ENCODE measurements around the gene GAREM1. TPM values are rescaled to one million over a fixed set of nuclear protein-coding genes. Genes with fewer than 3 reads are reported as not detected.

GAREM1 gene
- total and polyA plus RNA-seq, 4 donors = 1.5 to 7.5 (median 2.0) TPM

GRCh38 chr18:32437100-32437834, 33.4 kb downstream of the GAREM1 start:
- Histone ChIP-seq H3K27ac (ENCODE audit: low read depth in 1 of 2, low read length in 2 of 2) (peak overlapping the region in 1 of 2 donors; percentile 6), H3K4me1 (ENCODE audit: control insufficient read depth in 4 of 4, insufficient read depth in 4 of 4, low read length in 3 of 4) (peaks cover 3 to 41% (median 17%) of the 10 kb centered on the region in 4 donors), H3K4me3 (ENCODE audit: low read depth in 1 of 3, low read length in 3 of 3) (no peak overlapping the region), H3K9ac (ENCODE audit: low read depth in 1 of 2, low read length in 2 of 2) (no peak overlapping the region), H3K9me3 (ENCODE audit: control insufficient read depth in 4 of 4, low read length in 3 of 4) (no peaks in the 10 kb centered on the region), H3K36me3 (ENCODE audit: control insufficient read depth in 4 of 4, insufficient read depth in 3 of 4, low read depth in 1 of 4, low read length in 3 of 4) (no peaks in the 10 kb centered on the region), H3K27me3 (ENCODE audit: control insufficient read depth in 4 of 4, insufficient read depth in 4 of 4, low read length in 3 of 4) (no peaks in the 10 kb centered on the region)
- no peak for DNase-seq (ENCODE audit: low spot score)
- TF ChIP-seq HNF4A (conservative IDR thresholded peaks at IDR 0.05) (no peak), NR2F2 (IDR thresholded peaks at IDR 0.05) (no peak), SP1 (IDR thresholded peaks at IDR 0.05) (no peak), HNF4G (IDR thresholded peaks at IDR 0.05) (no peak), RXRA (IDR thresholded peaks at IDR 0.05) (no peak), RAD21 (IDR thresholded peaks at IDR 0.05) (no peak), CTCF (IDR thresholded peaks at IDR 0.05; ENCODE audit: low read depth, low read length, missing input control) (no peak), GABPA (IDR thresholded peaks at IDR 0.05 in 1 of 2, conservative IDR thresholded peaks at IDR 0.05 in 1 of 2) (no peak), EGR1 (IDR thresholded peaks at IDR 0.05; ENCODE audit: low read depth in 2 of 2) (no peak), TAF1 (conservative IDR thresholded peaks at IDR 0.05) (no peak), JUND (IDR thresholded peaks at IDR 0.05) (no peak), YY1 (IDR thresholded peaks at IDR 0.05) (no peak), FOXA2 (IDR thresholded peaks at IDR 0.05) (no peak), FOXA1 (IDR thresholded peaks at IDR 0.05) (no peak)
- TF ChIP-seq, protein P1, sequence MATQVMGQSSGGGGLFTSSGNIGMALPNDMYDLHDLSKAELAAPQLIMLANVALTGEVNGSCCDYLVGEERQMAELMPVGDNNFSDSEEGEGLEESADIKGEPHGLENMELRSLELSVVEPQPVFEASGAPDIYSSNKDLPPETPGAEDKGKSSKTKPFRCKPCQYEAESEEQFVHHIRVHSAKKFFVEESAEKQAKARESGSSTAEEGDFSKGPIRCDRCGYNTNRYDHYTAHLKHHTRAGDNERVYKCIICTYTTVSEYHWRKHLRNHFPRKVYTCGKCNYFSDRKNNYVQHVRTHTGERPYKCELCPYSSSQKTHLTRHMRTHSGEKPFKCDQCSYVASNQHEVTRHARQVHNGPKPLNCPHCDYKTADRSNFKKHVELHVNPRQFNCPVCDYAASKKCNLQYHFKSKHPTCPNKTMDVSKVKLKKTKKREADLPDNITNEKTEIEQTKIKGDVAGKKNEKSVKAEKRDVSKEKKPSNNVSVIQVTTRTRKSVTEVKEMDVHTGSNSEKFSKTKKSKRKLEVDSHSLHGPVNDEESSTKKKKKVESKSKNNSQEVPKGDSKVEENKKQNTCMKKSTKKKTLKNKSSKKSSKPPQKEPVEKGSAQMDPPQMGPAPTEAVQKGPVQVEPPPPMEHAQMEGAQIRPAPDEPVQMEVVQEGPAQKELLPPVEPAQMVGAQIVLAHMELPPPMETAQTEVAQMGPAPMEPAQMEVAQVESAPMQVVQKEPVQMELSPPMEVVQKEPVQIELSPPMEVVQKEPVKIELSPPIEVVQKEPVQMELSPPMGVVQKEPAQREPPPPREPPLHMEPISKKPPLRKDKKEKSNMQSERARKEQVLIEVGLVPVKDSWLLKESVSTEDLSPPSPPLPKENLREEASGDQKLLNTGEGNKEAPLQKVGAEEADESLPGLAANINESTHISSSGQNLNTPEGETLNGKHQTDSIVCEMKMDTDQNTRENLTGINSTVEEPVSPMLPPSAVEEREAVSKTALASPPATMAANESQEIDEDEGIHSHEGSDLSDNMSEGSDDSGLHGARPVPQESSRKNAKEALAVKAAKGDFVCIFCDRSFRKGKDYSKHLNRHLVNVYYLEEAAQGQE (IDR thresholded peaks at IDR 0.05) = no peak
- TF ChIP-seq, protein P2, sequence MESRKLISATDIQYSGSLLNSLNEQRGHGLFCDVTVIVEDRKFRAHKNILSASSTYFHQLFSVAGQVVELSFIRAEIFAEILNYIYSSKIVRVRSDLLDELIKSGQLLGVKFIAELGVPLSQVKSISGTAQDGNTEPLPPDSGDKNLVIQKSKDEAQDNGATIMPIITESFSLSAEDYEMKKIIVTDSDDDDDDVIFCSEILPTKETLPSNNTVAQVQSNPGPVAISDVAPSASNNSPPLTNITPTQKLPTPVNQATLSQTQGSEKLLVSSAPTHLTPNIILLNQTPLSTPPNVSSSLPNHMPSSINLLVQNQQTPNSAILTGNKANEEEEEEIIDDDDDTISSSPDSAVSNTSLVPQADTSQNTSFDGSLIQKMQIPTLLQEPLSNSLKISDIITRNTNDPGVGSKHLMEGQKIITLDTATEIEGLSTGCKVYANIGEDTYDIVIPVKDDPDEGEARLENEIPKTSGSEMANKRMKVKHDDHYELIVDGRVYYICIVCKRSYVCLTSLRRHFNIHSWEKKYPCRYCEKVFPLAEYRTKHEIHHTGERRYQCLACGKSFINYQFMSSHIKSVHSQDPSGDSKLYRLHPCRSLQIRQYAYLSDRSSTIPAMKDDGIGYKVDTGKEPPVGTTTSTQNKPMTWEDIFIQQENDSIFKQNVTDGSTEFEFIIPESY (IDR thresholded peaks at IDR 0.05) = no peak
- TF ChIP-seq, protein P3, sequence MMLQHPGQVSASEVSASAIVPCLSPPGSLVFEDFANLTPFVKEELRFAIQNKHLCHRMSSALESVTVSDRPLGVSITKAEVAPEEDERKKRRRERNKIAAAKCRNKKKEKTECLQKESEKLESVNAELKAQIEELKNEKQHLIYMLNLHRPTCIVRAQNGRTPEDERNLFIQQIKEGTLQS (IDR thresholded peaks at IDR 0.05) = no peak
- TF ChIP-seq, protein P4, sequence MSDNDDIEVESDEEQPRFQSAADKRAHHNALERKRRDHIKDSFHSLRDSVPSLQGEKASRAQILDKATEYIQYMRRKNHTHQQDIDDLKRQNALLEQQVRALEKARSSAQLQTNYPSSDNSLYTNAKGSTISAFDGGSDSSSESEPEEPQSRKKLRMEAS (IDR thresholded peaks at IDR 0.05) = no peak
- WGBS = 77% methylated on average over 7 of the region's 7 CpGs
